ENCODE measurements around the gene PNMT.

PNMT gene

DNA sequence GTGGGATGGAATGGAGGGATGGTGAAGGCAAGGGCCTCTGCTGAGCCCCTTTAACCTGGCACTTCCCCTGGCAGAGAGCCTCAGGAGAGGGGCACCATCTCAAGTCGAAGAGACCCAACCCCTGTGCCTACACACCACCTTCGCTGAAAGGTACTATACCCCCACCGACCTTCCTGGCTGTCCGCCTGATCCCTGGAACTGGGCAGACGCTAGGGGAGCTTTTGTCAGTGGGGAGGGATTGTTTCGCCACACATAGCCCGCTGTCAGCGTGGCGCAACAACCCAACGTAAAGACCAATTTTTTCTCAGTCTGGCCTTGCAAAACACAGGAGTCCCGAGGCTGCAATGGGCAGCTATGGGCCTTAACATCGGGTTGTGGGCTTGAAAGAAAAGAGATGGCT is 38.4 kb upstream of the PNMT start:
- TF ChIP-seq ZFX (IDR thresholded peaks at IDR 0.05), result no peak
- TF ChIP-seq, protein P1, sequence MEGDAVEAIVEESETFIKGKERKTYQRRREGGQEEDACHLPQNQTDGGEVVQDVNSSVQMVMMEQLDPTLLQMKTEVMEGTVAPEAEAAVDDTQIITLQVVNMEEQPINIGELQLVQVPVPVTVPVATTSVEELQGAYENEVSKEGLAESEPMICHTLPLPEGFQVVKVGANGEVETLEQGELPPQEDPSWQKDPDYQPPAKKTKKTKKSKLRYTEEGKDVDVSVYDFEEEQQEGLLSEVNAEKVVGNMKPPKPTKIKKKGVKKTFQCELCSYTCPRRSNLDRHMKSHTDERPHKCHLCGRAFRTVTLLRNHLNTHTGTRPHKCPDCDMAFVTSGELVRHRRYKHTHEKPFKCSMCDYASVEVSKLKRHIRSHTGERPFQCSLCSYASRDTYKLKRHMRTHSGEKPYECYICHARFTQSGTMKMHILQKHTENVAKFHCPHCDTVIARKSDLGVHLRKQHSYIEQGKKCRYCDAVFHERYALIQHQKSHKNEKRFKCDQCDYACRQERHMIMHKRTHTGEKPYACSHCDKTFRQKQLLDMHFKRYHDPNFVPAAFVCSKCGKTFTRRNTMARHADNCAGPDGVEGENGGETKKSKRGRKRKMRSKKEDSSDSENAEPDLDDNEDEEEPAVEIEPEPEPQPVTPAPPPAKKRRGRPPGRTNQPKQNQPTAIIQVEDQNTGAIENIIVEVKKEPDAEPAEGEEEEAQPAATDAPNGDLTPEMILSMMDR (conservative IDR thresholded peaks at IDR 0.05), result no peak
- H3K27ac ChIP-seq, result no peak overlapping the region; the same call in 1 of the 2 replicates

DNA sequence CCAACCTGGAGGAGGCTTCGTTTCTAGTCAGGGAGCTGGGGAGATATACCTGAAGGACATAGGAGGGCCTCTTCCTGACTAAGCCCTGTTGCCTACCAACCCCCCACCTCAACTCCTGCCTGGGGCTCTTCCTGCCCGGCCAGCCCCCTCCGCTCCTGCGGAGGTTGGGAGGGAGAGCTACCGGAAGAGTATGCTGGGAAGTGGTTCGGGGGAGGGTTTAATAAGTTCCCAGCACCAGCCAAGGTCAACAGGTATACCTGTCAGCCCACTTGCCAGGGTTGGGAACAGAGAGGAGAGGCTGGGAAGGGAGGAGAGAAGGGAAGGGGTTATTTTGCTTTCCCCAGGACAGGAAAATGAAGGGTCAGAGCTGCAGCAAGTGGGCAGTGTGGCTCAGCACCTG is 36.9 kb upstream of the PNMT start:
- TF ChIP-seq, protein P1 (conservative IDR thresholded peaks at IDR 0.05), result no peak
- TF ChIP-seq ZFX (IDR thresholded peaks at IDR 0.05), result no peak
- peak overlapping the region; percentile 85 for H3K27ac ChIP-seq

DNA sequence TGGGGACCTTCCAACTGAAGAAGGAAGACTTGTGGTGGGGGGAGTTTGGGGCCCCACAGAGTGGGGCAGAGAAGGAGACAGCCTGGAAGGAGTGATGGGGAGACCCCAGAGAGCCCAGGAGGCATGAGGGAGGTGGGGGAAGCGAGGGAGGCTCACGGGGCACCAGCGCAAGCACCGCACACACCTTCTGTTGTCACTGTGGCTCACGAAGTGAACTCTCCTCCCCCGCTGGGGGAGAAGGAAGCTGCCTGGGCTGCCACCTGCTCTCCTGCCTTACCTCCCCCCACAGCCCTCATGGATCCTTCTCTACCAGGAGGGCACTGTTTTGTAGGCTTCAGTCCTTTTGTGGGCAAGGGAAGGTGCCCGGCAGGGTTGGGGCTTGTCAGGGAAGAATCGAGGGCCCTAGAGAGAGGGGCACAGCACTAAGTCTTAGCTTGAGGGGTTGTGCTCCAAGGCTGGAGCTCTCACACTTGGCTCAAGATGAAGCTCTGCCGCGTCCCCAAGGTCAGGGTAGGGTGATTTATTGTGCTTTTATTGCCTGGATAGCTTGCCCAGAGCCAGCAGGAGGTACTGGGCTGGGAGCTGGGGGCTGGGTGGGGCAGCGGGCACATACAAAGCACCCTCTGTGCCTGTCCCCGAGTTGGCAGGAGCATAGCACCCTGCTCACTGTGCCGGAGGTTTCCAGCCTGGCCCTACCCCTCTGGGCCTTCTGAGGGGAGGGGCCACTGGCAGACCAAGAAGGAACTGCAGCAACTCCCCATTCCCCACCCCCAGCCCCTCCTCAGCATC is 35.9 kb upstream of the PNMT start:
- H3K27ac ChIP-seq, result peak overlapping the region; percentile 85
- TF ChIP-seq ZFX (IDR thresholded peaks at IDR 0.05), result no peak
- TF ChIP-seq, protein P1 (conservative IDR thresholded peaks at IDR 0.05), result no peak

DNA sequence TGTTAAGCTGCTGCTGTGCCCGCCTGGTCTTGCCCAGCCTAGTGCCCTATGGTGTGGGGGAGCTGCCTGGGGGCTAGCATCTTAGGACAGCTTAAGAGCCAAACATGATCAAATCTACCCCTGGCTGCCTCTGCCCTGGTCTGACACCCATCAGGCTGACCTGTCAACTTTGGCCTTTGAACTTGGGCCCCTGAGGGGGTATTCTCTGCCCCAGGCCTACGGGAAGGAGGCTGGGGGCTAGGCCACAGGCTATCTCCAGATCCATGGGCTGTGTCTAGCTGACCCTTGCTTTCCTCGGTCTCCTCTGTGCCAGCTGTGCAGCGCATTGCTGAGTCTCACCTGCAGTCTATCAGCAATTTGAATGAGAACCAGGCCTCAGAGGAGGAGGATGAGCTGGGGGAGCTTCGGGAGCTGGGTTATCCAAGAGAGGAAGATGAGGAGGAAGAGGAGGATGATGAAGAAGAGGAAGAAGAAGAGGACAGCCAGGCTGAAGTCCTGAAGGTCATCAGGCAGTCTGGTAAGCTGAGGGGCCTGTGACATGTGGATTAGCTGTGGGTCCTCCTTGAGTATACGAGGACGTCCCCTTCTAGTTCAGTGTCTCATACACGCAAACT is 34.6 kb upstream of the PNMT start:
- TF ChIP-seq ZFX (IDR thresholded peaks at IDR 0.05), result no peak
- peak overlapping the region; percentile 85 for H3K27ac ChIP-seq

DNA sequence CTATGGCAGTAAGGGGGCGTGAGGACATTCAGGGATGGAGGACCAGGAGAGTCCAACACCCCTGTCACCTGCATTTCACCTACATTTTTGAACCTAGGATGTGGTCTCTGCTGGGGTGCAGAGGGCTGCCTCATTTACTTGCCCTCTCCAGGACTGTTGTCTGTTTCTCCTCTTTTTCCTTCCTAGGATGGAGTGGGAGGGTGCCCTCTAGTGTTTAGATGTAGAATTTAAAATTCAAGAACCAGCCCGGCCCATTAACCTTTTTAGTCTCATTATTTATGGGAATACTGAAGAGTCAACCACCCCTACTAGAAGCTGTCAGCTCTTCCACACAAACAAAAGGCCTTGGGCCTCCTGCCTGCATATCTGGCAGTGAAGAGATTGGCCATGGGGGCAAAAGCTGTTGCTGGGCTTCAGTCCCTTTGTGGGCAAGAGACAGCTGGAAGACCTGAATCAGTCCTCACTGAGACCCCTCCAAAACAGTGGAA is 33.8 kb upstream of the PNMT start:
- peak overlapping the region; percentile 85 for H3K27ac ChIP-seq
- TF ChIP-seq, protein P1 (conservative IDR thresholded peaks at IDR 0.05), result peak; percentile 92
- TF ChIP-seq ZFX (IDR thresholded peaks at IDR 0.05), result no peak

DNA sequence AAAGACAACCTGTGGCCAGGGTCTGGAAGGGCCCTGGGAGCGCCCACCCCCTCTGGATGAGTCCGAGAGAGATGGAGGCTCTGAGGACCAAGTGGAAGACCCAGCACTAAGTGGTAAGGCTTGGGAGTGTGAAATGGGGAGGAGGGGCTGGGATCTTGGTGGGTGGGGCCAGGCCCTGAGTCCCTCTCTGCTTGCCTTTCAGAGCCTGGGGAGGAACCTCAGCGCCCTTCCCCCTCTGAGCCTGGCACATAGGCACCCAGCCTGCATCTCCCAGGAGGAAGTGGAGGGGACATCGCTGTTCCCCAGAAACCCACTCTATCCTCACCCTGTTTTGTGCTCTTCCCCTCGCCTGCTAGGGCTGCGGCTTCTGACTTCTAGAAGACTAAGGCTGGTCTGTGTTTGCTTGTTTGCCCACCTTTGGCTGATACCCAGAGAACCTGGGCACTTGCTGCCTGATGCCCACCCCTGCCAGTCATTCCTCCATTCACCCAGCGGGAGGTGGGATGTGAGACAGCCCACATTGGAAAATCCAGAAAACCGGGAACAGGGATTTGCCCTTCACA is 32.6 kb upstream of the PNMT start:
- H3K27ac ChIP-seq, result no peak overlapping the region; the same call in 1 of the 2 replicates
- no peak for TF ChIP-seq ZFX (IDR thresholded peaks at IDR 0.05)
- TF ChIP-seq, protein P1 (conservative IDR thresholded peaks at IDR 0.05), result no peak

DNA sequence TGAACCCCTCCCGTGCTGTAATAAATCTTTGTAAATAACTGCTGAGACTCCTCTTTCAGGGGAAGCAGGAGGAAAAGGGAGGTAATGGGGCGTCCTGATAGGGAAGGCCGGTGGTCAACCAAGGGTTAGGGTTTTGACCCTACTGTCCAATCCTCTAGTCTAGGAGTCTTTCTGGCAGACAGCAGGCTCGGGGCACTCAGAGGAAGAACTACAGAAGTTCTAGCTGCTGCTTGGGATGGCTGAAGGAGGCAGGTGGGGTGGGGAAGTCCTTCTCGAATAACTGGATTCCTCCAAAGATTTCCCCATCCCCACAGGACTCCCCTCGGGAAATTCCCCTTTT is 31.7 kb upstream of the PNMT start:
- TF ChIP-seq, protein P1 (conservative IDR thresholded peaks at IDR 0.05), result no peak
- TF ChIP-seq ZFX (IDR thresholded peaks at IDR 0.05), result no peak

More for the DNA sequence above, 31.7 kb upstream of the PNMT start:
- peak overlapping the region; percentile 90 for H3K27ac ChIP-seq
